ENCODE measurements around the gene SUSD1. TPM values are rescaled to one million over a fixed set of nuclear protein-coding genes. Genes with fewer than 3 reads are reported as not detected.

SUSD1 gene
- polyA plus RNA-seq, 12 donors: 6.8 to 14.7 (median 11.7) TPM; not detected in 1

- DNase-seq: no peak
These were observed 132.3 kb downstream of the SUSD1 start for GRCh38 chr9:112042769-112043168.

GRCh38 chr9:112042244-112042638, 132.9 kb downstream of the SUSD1 start:
- DNase-seq: no peak

DNA sequence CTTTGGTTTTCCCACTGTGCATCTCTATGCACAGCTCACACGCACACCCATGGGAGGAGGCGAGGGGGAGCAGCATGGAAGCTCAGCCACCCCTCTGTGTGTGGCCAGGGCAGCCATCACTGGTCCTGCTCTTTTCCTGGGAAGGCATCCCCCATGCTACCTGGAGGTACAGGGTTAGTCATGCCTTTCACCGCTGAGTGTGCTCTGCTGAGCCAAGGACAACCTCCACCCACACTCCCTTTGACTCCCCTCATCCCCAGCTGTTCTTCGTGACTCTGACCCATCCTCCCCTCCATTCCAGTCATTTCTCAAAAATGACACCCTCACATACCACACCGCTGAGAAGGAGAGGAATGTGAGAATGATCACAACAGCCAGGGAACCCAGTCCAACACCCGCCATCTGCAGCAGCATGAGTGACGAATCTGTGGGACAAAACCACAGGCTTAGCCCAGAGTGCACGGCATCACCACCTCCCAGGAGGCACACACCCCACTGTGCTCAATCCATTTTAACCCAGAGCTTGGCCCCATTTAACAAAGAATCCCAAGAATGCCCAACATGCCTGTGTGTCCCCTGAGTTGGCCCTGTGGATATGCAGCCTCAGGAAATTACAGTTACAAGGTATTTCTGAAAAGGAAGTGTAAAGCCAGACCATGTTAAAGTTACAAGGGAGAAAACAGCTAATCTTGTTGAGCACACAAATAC, 133.4 kb downstream of the SUSD1 start:
- DNase-seq: no peak

DNA sequence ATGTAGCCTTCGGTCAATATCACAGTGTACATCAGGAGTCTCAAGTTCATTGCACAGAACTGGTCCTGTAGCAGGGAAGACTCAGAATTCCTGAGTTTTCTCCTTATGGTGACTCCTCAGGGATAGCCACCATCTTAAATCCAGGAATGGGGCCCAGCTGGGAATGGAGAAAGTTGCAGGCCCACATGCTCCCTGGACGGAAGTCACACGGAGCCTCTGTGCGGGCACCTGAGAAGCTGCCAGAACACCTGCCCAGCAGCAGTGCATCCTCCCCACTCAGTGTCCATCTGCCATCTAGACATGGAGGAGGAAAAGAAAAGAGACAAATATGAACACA, 133.9 kb downstream of the SUSD1 start:
- no peak for DNase-seq

DNA sequence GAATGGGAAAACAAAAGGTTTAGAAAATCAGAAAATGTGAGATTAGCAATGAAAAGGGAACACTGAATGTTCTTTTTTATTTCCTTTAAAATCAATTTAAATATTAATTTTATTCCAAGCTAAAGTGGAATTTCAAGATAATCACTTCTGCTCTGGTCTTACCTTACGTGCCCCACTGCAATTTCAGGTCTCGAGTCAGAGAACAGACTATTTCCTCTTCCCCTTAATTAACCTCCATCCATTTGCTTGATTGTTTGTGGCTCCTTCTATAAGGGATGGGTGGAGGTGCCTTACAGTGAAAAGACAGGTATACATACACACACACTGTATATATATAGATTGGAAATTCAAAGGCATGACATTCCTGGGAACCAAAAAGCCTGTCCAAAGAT, 137.1 kb downstream of the SUSD1 start:
- DNase-seq: no peak

GRCh38 chr9:112037281-112038016, 137.6 kb downstream of the SUSD1 start:
- DNase-seq: no peak

DNA sequence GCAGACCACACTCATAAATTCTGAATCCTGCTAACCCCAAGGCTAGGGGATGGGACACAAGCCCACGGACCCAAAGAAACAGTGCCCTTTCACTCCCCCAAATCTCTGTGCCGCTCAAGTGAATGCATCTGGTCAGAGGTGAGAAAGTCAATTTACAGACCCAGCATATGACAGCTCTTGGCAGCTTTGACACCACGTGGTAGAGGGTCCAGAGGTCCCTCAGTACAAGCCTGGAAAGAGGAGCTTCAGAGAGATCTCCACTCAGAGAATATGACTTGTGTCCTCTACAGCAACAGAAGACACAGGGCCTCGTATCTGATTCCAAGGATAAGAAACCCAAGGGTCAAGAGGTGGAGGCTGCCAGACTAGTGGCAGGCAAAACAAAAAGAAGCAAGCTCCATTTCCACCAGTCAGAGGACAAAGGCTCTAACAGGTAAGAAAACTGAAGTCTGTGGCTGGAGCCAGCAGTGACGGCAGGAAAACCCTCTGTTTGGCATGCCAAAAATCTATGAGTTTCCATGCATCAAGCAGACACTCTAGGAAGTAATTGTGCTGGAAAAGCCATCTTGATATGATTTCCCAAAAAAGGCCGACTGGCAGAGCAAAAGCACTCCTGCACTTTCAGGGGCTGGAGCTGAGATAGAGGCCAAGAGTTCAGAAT, 139.8 kb downstream of the SUSD1 start:
- no peak for DNase-seq

GRCh38 chr9:112034216-112034611, 140.9 kb downstream of the SUSD1 start:
- no peak for DNase-seq

DNA sequence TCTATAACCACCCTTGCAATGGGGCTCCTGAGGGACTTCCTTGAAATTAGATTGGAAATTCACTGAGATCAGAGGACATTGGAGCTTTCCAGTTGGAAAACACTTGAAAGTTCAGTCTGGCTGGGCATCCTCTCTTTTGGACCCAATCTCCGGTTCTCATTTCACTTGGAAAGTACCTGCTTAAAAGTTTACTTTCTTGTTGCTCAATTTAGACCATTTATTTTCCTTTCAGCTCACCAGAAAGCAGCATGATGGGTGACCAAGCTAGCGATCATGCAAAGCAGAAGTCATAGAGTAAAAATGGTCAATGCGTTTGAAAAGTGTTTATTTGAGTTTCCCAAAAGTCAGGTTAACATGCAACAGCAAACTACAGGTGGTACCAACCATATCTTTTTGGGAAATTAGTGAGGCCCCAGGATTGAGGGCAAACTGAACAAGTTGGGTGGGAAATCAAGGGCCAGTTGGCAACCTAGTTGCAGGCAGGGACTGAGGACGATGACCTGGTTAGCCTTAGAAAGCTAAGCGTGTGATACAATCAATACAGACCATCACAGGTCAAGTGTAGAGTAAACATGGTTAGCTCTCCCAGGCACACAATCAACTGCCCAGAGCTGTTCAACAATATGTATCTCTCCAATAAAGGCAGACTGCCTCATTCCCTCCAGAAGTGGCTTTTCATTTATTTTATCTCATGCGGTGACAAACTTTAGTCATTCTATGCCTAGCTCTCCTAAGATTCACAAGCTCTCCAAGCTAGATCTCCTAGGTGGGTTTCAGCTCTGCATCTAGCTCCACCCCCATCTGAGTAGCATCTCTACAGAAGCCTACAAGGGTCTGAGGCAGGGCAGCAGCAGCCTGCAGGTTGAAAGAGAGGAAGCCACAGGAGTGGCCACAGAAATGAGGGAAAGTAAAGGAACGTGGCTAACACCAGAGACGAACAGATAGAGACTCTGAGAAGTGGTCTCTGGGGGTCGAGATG, 141.6 kb downstream of the SUSD1 start:
- no peak for DNase-seq

DNA sequence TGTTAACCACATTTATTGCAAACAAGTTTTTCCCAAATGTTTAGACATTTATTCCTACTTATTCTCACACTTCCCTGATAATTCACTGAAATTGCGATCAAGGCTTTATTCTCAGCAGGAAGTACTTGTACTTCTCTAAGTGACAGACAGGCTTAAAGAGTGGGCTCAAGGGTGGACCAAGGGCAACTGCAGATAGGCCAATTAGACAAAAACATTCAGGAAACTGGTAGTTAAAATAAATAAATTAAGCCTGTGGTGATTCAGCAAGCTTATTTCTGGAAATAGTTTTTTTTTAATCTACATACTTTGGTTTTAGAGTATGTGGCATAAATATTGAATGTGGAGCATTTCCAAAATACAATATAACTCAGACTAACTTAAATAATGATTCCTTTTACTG, 142.4 kb downstream of the SUSD1 start:
- DNase-seq: no peak

DNA sequence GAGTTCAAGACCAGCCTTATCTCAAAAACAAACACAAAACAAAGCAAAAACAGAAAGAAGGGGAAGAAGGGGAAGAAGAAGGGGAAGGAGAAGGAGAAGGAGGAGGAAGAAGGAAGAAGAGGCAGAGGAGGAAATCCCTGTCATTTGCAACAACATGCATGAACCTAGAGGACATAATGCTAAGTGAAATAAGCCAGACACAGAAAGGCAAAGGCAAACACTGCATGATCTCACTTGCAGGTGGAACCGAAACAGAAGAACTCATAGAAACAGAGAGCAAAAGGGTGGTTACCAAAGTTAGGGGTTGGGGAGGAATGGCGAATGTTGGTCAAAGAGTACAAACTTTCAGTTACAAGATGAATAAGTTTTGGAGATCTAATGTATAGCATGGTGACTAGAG, 143.1 kb downstream of the SUSD1 start:
- DNase-seq: no peak

DNA sequence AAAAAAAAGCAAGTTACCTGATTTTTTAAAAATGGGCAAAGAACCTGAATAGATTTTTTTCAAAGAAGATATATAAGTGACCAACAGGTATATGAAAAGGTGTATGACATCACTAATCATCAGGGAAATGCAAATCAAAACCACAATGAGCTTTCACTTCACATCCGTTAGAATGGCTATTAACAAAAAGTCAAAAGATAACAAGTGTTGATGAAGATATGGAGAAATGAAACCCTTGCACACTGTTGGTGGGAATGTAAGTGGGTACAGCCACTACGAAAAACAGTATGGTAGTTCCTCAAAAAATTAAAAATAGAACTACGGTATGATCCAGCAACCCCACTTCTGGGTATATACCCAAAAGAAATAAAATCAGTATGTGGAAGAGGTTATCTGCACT, 143.7 kb downstream of the SUSD1 start:
- DNase-seq: no peak

DNA sequence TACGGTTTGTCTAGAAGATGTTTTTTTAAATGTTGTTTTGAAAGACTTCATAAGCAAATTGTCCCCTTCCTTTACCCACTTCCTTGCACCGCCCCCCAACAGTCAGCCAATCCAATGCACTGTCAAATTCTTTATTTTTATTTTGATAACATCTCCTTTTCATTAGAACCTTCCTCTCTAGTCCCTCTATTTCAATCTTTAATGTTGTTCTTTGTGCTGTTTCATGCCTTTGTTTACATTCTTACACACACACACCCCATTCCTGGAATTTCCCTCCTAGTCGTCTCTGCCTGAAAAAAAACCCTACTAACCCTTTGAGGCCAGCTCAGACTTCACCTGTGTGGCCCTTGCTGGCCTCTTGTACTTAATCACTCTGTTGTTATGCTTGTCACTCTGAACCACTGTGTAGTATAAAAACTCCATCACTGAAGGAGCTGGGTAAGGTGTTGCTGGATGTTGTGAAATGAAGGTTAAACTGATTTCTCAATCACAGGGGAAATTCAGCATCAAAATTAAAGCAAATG, 145.1 kb downstream of the SUSD1 start:
- DNase-seq: no peak

DNA sequence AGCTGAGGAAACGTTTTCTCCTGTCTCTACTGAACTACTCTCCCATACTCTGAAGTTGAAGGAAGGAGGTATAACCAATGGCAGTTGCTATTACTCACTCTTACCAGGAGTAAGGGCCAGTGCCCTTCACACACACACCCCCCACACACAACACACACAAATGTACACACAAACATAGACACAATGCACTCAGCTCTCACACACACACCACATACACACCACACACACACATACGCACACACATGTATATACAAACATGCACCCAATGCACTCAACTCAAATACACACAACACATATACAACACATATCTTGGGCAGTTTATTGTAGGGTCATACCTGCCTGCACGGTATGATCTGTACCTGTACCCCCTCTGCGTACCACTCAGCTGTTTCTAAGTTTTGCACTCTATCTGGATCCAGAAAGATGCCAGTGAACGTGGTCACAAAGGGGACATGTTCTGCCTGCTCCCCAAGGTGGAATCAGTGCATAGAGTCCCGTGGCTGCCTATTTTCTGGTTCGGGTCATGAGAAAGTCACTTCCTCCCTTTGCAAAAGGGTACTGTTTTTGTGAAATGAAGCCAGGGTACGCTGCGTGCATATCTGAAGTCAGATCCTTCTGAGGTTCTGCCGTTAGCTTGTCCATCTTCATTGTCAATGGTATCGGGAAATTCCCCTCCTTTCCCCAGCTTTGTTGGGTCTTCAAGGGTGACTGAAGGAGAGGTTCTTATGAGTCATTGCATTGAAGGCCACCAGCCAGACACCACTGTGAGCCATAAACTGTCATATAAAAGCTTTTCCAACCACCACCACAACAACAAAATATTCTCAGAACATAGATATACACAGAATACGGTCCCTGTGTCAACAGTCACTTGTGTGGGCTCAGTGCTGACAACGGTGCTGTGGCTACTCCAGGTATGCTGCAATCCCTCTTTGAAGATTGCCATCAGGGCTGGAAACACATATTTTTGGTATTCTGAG, 146.6 kb downstream of the SUSD1 start:
- no peak for DNase-seq

- DNase-seq: no peak
These were observed 149.2 kb downstream of the SUSD1 start for GRCh38 chr9:112025850-112026249.

GRCh38 chr9:112021742-112022141, 153.4 kb downstream of the SUSD1 start:
- DNase-seq: no peak

GRCh38 chr9:112020680-112021596, 154.2 kb downstream of the SUSD1 start:
- DNase-seq: no peak

DNA sequence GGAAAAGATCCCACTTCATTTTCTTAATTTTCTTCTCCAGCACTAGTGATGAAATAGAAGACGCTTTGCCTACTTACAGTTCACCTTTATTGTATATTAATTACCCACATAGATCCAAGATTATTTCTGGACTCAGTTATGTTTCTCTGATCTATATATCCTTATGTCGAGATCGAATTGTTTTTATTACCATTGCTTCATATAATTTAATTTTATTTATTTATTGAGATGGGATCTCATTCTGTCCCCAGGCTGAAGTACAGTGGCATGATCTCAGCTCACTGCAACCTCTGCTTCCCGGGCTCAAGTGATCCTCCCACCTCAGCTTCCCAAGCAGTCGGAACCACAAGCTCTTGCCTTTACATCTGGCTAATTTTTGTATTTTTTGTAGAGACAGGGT, 157.2 kb downstream of the SUSD1 start:
- DNase-seq: no peak

- DNase-seq: no peak
These were observed 159.4 kb downstream of the SUSD1 start for GRCh38 chr9:112015736-112016135.
